GM21423 (cell line): ENCODE results near the gene CABYR.

Source experiments
- ATAC-seq: cut with Tn5 transposase; IDR thresholded peaks from one replicate; pipeline ENCODE4 v1.9.1; 2021; ENCODE audit warnings: mild to moderate bottlenecking, moderate library complexity; ENCODE audit not compliant: unreplicated experiment

Gene CABYR

GRCh38 chr18:24189007-24189528, 50.2 kb downstream of the CABYR start:
- ATAC-seq = peak; percentile 84

- no peak for ATAC-seq
These were observed 50.9 kb downstream of the CABYR start for GRCh38 chr18:24189664-24190346.

GRCh38 chr18:24190590-24190989, 51.7 kb downstream of the CABYR start:
- ATAC-seq = no peak

GRCh38 chr18:24195296-24196053, 56.6 kb downstream of the CABYR start:
- no peak for ATAC-seq

- ATAC-seq = no peak
These were observed 57.9 kb downstream of the CABYR start for GRCh38 chr18:24196764-24197163.

- ATAC-seq = no peak
These were observed 58.5 kb downstream of the CABYR start for GRCh38 chr18:24197412-24197811.

- no peak for ATAC-seq
These were observed 59.6 kb downstream of the CABYR start for GRCh38 chr18:24198461-24198860.

- no peak for ATAC-seq
These were observed 60.6 kb downstream of the CABYR start for GRCh38 chr18:24199372-24199962.

GRCh38 chr18:24200494-24201290, 61.8 kb downstream of the CABYR start:
- no peak for ATAC-seq

GRCh38 chr18:24201699-24202687, 63.1 kb downstream of the CABYR start:
- ATAC-seq = no peak

- ATAC-seq = no peak
These were observed 66.0 kb downstream of the CABYR start for GRCh38 chr18:24204904-24205303.

GRCh38 chr18:24208270-24209035, 69.6 kb downstream of the CABYR start:
- no peak for ATAC-seq

- ATAC-seq = no peak
These were observed 70.7 kb downstream of the CABYR start for GRCh38 chr18:24209558-24209957.
